Measurements from ENCODE around the gene TIMP3. TPM values are rescaled to one million over a fixed set of nuclear protein-coding genes. Genes with fewer than 3 reads are reported as not detected.

Gene TIMP3
- total RNA-seq, 1 donor from 2014 or later, result 64.2 TPM

DNA sequence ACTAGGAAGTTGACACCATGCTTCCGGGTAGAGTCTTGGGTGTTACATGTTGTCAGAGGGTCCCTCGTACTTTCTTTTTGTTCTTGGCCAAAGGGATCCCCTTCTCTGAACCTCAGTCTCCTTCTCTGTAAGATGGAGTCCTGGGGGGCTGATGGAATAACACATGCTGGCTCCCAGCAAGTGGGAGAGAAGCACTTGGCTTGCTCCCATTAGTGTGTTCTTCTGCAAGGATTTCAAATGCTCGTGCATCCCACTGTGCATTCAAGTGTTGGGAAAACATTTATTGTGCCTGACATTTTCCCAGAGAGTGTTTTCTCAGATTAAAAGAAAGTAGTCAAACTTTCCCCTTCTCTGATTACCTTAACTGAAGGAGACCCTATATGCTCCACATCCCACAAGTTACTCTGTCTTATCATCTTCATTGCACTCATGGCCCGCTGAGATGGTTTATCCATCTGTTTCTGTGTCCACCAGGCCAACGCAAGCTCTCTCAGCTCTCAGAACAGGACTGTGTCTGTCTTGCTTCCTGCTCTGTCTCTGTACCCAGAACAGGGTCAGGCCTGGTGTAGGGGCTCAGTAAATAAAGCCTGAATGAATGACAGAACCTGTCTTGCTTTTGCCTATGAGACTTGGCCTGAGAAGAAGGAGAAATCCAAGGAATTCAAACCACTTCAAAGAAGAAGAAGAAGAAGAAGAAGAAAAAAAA is 16.0 kb upstream of the TIMP3 start:
- H3K4me1 ChIP-seq (ENCODE audit: control insufficient read depth in 3 of 3, insufficient read depth in 3 of 3, low read length in 3 of 3), result no peaks in the 10 kb centered on the region
- H3K9me3 ChIP-seq (ENCODE audit: control insufficient read depth in 3 of 3, low read length in 3 of 3), result no peaks in the 10 kb centered on the region
- H3K27me3 ChIP-seq (ENCODE audit: control insufficient read depth in 3 of 3, insufficient read depth in 3 of 3, low read length in 3 of 3), result no peaks in the 10 kb centered on the region
- H3K9ac ChIP-seq (ENCODE audit: low read depth in 1 of 3, low read length in 3 of 3), result no peak overlapping the region
- H3K36me3 ChIP-seq (ENCODE audit: control insufficient read depth in 3 of 3, insufficient read depth in 3 of 3, low read length in 3 of 3), result no peaks in the 10 kb centered on the region
- no peak overlapping the region for H3K4me3 ChIP-seq (ENCODE audit: low read length in 3 of 3)
- no peak overlapping the region for H3K27ac ChIP-seq (ENCODE audit: low read depth, low read length)

DNA sequence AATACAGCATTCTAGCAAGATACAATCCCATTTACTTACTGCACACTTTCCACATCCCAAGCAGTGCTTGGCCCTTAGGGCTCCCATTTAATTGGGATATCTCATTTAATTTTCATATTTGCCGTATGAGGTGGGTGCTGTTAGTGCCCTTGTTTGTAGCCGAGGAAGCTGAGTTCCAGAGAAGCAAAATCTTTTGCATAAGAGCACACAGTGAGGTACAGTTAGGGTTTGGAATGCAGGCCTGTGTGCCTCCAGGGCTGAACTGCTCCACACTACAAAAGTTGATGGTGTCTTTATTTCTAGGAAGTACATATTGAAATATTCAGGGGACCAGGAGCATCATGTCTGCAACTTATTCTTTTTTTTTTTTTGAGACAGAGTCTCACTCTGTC is 15.5 kb upstream of the TIMP3 start:
- no peak overlapping the region for H3K27ac ChIP-seq (ENCODE audit: low read depth, low read length)
- H3K36me3 ChIP-seq (ENCODE audit: control insufficient read depth in 3 of 3, insufficient read depth in 3 of 3, low read length in 3 of 3), result no peaks in the 10 kb centered on the region
- no peaks in the 10 kb centered on the region for H3K27me3 ChIP-seq (ENCODE audit: control insufficient read depth in 3 of 3, insufficient read depth in 3 of 3, low read length in 3 of 3)
- no peaks in the 10 kb centered on the region for H3K4me1 ChIP-seq (ENCODE audit: control insufficient read depth in 3 of 3, insufficient read depth in 3 of 3, low read length in 3 of 3)
- no peak overlapping the region for H3K4me3 ChIP-seq (ENCODE audit: low read length in 3 of 3)
- no peak overlapping the region for H3K9ac ChIP-seq (ENCODE audit: low read depth in 1 of 3, low read length in 3 of 3)
- no peaks in the 10 kb centered on the region for H3K9me3 ChIP-seq (ENCODE audit: control insufficient read depth in 3 of 3, low read length in 3 of 3)

DNA sequence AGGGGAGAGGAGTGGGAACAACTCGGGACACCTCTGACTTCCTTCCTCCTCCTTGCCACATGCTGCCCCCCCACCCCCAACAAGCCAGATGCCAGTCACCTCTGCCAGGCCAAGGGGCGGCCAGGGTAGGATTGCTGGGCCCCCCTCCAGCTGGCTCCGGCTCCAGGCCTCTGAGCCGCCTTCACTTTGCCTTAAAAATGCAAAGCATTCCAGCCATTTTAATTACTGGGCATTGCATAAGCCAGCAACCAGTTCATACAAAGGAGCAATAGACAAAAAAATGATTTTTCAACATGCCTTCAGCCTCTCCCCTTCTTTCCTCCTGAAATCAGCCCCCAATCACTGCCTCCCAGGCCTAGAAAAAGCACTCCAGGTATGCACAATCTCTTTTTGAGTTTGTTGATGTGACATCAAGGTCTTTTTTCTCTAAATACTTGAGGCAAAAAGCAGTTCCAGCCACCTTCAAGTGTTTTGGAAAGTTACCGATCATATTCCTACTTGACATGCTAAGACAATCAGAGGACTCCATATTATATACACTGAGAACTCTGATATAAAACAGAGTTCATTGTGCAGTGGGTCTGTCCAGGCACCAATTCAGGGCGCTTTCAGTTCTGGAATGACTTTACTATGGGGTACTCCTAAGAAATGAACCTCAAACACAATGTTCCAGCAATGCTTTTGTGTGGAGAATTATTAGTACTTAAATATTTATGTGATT is 12.4 kb upstream of the TIMP3 start:
- Histone ChIP-seq H3K4me1 (ENCODE audit: control insufficient read depth in 3 of 3, insufficient read depth in 3 of 3, low read length in 3 of 3) (no peaks in the 10 kb centered on the region), H3K4me3 (ENCODE audit: low read length in 3 of 3) (no peak overlapping the region), H3K27ac (ENCODE audit: low read depth, low read length) (no peak overlapping the region), H3K9me3 (ENCODE audit: control insufficient read depth in 3 of 3, low read length in 3 of 3) (no peaks in the 10 kb centered on the region), H3K9ac (ENCODE audit: low read depth in 1 of 3, low read length in 3 of 3) (no peak overlapping the region), H3K36me3 (ENCODE audit: control insufficient read depth in 3 of 3, insufficient read depth in 3 of 3, low read length in 3 of 3) (no peaks in the 10 kb centered on the region), H3K27me3 (ENCODE audit: control insufficient read depth in 3 of 3, insufficient read depth in 3 of 3, low read length in 3 of 3) (no peaks in the 10 kb centered on the region)

DNA sequence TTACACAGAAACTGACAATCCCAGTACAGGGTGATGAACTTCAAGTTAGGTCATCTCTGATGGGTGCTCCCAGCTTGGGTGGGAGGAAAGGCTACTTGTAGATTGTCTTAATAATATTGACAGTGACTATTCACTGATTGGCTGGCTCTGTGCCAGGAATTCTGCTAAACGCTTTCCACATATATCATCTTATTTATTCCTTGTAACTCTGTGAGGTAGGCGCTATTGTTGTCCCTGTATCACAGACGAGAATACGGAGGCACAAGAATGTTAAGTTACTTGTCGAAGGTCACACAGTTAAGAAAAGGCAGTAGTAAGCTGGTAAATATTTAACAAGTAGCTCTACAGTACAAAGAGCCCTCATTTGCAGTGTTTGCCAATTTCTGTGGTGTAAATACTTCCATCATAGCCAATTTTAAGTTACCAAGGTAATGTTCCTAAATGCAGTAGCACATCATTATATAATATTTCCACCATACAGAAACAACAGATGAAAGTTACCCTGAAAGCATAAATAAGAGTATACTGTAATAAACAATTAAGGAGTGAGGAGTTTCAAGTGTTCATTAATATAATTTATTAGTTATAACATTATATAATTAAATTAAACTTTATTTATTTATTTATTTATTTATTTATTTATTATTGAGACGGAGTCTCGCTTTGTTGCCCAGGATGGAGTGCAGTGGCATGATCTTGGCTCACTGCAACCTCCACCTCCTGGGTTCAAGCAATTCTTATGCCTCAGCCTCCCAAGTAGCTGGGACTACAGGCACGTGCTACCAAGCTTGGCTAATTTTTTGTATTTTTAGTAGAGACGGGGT is 11.5 kb upstream of the TIMP3 start:
- no peak overlapping the region for H3K9ac ChIP-seq (ENCODE audit: low read depth in 1 of 3, low read length in 3 of 3)
- H3K9me3 ChIP-seq (ENCODE audit: control insufficient read depth in 3 of 3, low read length in 3 of 3), result no peaks in the 10 kb centered on the region
- no peaks in the 10 kb centered on the region for H3K36me3 ChIP-seq (ENCODE audit: control insufficient read depth in 3 of 3, insufficient read depth in 3 of 3, low read length in 3 of 3)
- no peaks in the 10 kb centered on the region for H3K4me1 ChIP-seq (ENCODE audit: control insufficient read depth in 3 of 3, insufficient read depth in 3 of 3, low read length in 3 of 3)
- H3K27me3 ChIP-seq (ENCODE audit: control insufficient read depth in 3 of 3, insufficient read depth in 3 of 3, low read length in 3 of 3), result no peaks in the 10 kb centered on the region
- no peak overlapping the region for H3K27ac ChIP-seq (ENCODE audit: low read depth, low read length)
- no peak overlapping the region for H3K4me3 ChIP-seq (ENCODE audit: low read length in 3 of 3)

DNA sequence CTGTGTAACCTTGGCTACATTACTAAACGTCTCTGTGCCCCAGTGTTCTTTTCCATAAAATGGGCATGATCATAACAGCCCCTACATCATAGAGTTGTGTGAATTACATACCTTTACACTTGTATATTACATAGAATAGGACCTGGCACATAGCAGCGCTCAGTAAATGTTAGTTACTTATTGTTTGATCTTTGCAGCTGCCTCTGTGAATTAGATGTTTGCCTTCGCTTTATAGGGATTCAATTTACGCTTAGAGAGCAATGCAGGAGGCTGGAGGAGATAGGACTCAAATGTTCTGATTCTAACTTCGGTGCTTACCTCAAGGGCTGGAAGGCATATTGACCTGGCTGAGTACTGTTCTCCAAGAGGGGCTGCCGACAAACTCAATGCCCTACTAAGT is 10.4 kb upstream of the TIMP3 start:
- Histone ChIP-seq H3K27ac (ENCODE audit: low read depth, low read length) (no peak overlapping the region), H3K36me3 (ENCODE audit: control insufficient read depth in 3 of 3, insufficient read depth in 3 of 3, low read length in 3 of 3) (no peaks in the 10 kb centered on the region), H3K9ac (ENCODE audit: low read depth in 1 of 3, low read length in 3 of 3) (no peak overlapping the region), H3K4me1 (ENCODE audit: control insufficient read depth in 3 of 3, insufficient read depth in 3 of 3, low read length in 3 of 3) (no peaks in the 10 kb centered on the region), H3K4me3 (ENCODE audit: low read length in 3 of 3) (no peak overlapping the region), H3K27me3 (ENCODE audit: control insufficient read depth in 3 of 3, insufficient read depth in 3 of 3, low read length in 3 of 3) (no peaks in the 10 kb centered on the region), H3K9me3 (ENCODE audit: control insufficient read depth in 3 of 3, low read length in 3 of 3) (no peaks in the 10 kb centered on the region)

DNA sequence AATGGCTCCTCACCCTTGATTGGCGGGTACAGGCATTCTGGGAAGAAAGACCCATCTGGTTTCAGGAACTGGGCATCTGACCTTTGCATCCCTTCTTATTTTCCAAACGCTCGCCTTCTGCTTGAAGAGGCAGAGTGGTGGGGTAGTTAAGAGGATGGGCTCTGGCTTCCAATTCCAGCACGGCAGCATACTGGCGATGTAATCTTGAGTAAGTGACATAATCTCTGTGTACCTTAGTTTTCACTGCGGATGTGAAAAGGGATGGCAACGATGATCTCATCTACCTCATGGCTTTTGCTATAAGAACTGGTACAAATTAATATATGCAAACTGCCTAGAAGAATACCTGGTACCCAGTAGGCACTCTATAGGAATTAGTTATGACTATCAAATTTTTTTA is 10.0 kb upstream of the TIMP3 start:
- H3K36me3 ChIP-seq (ENCODE audit: control insufficient read depth in 3 of 3, insufficient read depth in 3 of 3, low read length in 3 of 3), result no peaks in the 10 kb centered on the region
- H3K27ac ChIP-seq (ENCODE audit: low read depth, low read length), result no peak overlapping the region
- H3K4me1 ChIP-seq (ENCODE audit: control insufficient read depth in 3 of 3, insufficient read depth in 3 of 3, low read length in 3 of 3), result peaks cover 0 to under 1% (median under 1%) of the 10 kb centered on the region in 3 donors

DNA sequence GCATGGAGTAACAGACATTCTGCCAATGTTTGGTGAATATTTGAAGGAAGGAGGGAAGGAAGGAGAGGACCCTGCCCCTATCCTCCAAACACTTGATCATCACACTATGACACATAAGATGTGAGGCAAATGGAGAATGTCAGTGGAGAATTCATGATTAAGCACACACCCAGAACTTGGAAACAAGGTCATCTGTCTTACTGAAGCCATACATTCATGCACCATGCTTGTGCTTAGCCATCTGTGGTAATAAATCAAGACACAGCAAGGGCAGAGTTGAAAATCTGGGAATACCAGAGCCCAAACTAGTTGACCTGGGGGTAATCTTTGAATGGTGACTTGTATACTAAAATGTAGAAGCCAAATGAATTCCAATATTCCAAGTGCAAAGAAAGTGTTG is 7.9 kb upstream of the TIMP3 start:
- Histone ChIP-seq H3K27me3 (ENCODE audit: control insufficient read depth in 3 of 3, insufficient read depth in 3 of 3, low read length in 3 of 3) (peaks cover 0 to 5% (median 3%) of the 10 kb centered on the region in 3 donors), H3K4me3 (ENCODE audit: low read length in 3 of 3) (no peak overlapping the region)

More for the DNA sequence above, 10.0 kb upstream of the TIMP3 start:
- Histone ChIP-seq H3K9me3 (ENCODE audit: control insufficient read depth in 3 of 3, low read length in 3 of 3) (no peaks in the 10 kb centered on the region), H3K4me3 (ENCODE audit: low read length in 3 of 3) (no peak overlapping the region), H3K27me3 (ENCODE audit: control insufficient read depth in 3 of 3, insufficient read depth in 3 of 3, low read length in 3 of 3) (no peaks in the 10 kb centered on the region), H3K9ac (ENCODE audit: low read depth in 1 of 3, low read length in 3 of 3) (no peak overlapping the region)

DNA sequence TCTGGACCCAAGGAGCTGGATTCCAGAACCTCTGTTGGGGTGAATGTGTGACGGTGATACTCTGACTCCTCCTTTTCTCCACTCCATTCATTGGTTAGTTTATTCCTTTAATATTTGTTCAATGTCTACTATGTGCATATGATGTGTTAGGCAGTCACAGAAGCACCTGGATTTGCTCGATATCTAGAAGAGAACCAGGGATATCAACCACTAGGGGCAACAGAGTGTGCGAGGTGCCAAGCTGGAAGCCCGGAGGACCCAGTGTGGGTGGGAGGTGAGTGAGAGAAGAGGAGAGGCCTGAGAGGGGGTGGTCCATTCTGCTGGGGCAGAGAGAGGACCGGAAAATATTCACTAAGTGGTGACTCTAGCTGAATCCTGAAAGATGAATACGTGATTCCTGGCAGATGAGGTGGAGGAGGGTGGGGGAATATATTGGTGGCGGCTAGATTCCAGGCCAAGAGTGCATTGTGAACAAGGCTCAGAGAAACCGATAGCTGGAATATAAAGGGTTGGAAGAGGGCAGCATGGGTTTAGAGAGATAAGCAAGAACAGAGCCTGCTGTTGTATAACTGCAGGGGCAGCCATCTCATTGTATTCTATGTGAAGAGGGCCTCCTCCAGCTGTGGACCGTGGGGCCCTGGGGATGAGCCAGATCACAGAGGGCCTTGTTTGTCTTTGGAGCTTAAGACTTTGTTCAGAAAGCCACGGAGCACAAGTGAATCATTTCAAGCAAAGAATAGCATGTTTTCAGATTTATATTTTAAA is 6.9 kb upstream of the TIMP3 start:
- peaks cover 7 to 8% (median 7%) of the 10 kb centered on the region in 3 donors for H3K4me1 ChIP-seq (ENCODE audit: control insufficient read depth in 3 of 3, insufficient read depth in 3 of 3, low read length in 3 of 3)
- peaks cover 3 to 8% (median 3%) of the 10 kb centered on the region in 3 donors for H3K27me3 ChIP-seq (ENCODE audit: control insufficient read depth in 3 of 3, insufficient read depth in 3 of 3, low read length in 3 of 3)
- no peak overlapping the region for H3K9ac ChIP-seq (ENCODE audit: low read depth in 1 of 3, low read length in 3 of 3)
- H3K9me3 ChIP-seq (ENCODE audit: control insufficient read depth in 3 of 3, low read length in 3 of 3), result no peaks in the 10 kb centered on the region
- no peaks in the 10 kb centered on the region for H3K36me3 ChIP-seq (ENCODE audit: control insufficient read depth in 3 of 3, insufficient read depth in 3 of 3, low read length in 3 of 3)
- H3K27ac ChIP-seq (ENCODE audit: low read depth, low read length), result no peak overlapping the region
- H3K4me3 ChIP-seq (ENCODE audit: low read length in 3 of 3), result no peak overlapping the region

More for the DNA sequence above, 7.9 kb upstream of the TIMP3 start:
- Histone ChIP-seq H3K4me1 (ENCODE audit: control insufficient read depth in 3 of 3, insufficient read depth in 3 of 3, low read length in 3 of 3) (peaks cover 7 to 8% (median 7%) of the 10 kb centered on the region in 3 donors), H3K27ac (ENCODE audit: low read depth, low read length) (no peak overlapping the region), H3K9ac (ENCODE audit: low read depth in 1 of 3, low read length in 3 of 3) (no peak overlapping the region), H3K36me3 (ENCODE audit: control insufficient read depth in 3 of 3, insufficient read depth in 3 of 3, low read length in 3 of 3) (no peaks in the 10 kb centered on the region), H3K9me3 (ENCODE audit: control insufficient read depth in 3 of 3, low read length in 3 of 3) (no peaks in the 10 kb centered on the region)

DNA sequence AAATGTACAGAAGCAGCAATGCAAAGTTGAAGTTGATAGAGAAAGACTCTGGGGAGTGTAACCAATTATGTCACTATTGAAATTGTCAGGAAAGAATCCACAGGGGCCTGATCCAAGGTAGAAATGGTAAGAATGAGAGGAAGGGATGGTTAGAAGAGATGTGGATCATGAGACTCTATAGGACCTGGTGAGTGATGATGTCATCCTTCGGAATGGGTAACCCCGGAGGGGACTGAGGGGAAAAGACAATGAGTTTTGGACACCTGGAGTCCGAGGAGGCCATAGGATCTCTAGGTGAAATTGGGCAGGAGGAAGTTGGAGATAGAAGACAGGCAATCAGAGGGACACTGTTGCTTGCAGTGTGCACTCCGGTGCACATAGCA is 6.3 kb upstream of the TIMP3 start:
- Histone ChIP-seq H3K9ac (ENCODE audit: low read depth in 1 of 3, low read length in 3 of 3) (no peak overlapping the region), H3K4me1 (ENCODE audit: control insufficient read depth in 3 of 3, insufficient read depth in 3 of 3, low read length in 3 of 3) (peaks cover 7 to 8% (median 7%) of the 10 kb centered on the region in 3 donors), H3K4me3 (ENCODE audit: low read length in 3 of 3) (no peak overlapping the region), H3K36me3 (ENCODE audit: control insufficient read depth in 3 of 3, insufficient read depth in 3 of 3, low read length in 3 of 3) (no peaks in the 10 kb centered on the region), H3K27me3 (ENCODE audit: control insufficient read depth in 3 of 3, insufficient read depth in 3 of 3, low read length in 3 of 3) (peaks cover 3 to 8% (median 4%) of the 10 kb centered on the region in 3 donors), H3K27ac (ENCODE audit: low read depth, low read length) (no peak overlapping the region), H3K9me3 (ENCODE audit: control insufficient read depth in 3 of 3, low read length in 3 of 3) (no peaks in the 10 kb centered on the region)
